Measurements from ENCODE around the gene EDEM1.
"Not testable (repeated sequence)": the region's sequence is repeated elsewhere in the genome, so short reads cannot be mapped to it uniquely, and the experiment has no call there.

Gene EDEM1

DNA sequence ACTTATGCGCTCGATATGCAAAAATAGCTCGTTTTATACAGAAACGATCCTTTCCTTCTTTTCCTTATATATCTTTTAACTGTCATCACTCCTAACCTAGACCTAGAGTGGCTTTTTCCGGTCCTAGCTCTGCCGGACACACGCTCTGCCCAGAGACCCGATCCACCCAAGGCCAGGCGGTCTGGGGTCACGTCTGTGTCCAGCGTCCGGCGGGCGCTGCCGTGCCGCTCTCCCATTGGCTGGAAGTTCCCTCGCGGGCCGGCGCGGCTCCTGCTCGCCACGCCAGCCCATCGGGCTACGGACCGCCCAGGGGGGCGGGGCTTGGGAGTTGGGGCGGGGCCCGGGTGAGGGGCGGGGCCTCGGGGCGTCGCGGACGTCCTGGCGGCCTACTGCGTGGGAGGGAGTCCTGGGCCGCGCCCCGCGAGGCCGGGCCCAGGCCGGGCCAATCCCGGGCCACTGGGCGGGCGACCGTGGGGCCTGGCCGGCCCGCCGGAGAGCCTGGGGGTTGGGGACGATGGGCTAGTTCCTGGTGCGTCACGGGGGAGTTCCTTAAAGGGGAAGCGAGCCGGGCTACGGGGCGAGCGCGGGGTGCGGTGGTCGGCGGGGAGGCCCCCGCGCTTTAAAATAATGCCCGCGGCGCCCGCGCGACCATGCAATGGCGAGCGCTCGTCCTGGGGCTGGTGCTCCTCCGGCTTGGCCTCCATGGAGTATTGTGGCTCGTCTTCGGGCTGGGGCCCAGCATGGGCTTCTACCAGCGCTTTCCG lies at the start of gene EDEM1:
Gene EDEM1 (plus strand): TSS at position 552 of the 764 bp plus-strand sequence. CDS start 99 bp downstream, at position 651.
- in situ Hi-C loops (cut with MboI; ENCODE audit: low sequenced_read_pairs): no loop called here

- in situ Hi-C loops (cut with MboI; ENCODE audit: low sequenced_read_pairs): no loop called here
Measured at GRCh38 chr3:5138214-5138981, 49.1 kb upstream of the EDEM1 start.

DNA sequence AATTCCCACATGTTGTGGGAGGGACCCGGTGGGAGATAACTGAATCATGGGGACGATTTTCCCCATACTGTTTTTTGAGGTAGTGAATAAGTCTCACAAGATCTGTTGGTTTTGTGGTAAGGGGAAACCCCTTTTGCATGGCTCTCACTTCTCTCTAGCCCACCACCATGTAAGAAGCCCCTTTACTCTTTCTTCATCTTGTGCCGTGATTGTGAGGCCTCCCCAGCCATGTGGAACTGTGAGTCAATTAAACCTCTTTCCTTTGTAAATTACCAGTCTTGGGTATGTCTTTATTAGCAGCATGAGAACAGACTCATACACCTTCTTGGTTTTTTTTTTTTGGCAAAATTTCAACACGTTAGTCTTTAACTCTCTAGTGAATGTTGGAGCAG lies 47.3 kb upstream of the EDEM1 start:
- in situ Hi-C loops (cut with MboI; ENCODE audit: low sequenced_read_pairs): no loop called here

GRCh38 chr3:5140839-5141238 lies 46.7 kb upstream of the EDEM1 start:
- in situ Hi-C loops (cut with MboI; ENCODE audit: low sequenced_read_pairs): no loop called here

GRCh38 chr3:5141760-5142159 lies 45.7 kb upstream of the EDEM1 start:
- in situ Hi-C loops (cut with MboI; ENCODE audit: low sequenced_read_pairs): no loop called here

DNA sequence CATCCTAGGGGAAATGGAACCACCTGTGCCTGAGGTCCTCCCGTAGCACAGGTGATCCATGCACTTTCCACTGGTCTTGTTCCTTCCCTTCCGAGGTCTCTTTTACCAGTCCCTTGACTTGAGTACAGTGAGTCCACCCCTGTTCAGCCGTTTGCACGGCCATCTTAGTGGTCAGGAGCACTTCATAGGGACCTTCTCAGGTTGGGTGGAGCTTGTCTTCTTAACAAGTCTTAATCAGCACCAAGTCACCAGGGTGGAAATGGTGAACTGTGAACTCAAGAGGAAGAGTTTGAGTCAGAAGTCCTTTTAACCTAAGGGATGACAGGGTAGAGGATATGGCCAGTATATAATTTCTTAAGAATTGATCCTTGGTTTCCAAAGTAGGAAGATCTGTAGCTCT lies 44.0 kb upstream of the EDEM1 start:
- in situ Hi-C loops (cut with MboI; ENCODE audit: low sequenced_read_pairs): no loop called here

DNA sequence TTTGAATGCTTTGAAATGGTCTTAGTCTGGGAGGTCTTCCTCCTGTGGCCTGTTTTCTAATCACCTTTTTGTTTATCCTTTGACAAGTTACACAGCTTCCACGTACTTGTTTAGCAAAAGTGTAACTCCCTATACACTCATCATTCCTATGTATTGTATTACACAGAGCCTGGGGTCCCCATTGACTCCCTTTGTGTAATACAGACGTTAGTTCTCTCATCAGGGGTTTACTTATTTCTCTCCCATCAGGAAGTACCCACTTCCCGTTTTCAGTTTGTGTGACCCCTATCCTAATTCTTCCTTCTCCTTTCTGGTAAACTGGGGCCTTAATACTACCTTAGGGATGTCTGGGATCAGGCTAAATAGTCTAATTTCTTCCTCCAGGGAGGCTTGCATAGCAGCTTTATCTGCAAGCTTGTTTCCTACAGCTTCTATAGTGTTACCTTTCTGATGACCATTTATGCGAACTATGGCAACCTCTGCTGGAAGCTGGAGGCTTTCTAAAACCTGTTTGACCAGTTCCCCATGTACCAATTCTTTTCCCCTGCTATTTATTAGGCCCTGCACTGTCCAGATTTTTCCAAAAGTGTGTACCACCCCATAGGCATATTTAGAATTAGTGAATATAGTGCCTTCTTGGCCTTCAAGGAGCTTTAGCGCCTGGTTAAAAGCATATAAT lies 43.1 kb upstream of the EDEM1 start:
- in situ Hi-C loops (cut with MboI; ENCODE audit: low sequenced_read_pairs): no loop called here

DNA sequence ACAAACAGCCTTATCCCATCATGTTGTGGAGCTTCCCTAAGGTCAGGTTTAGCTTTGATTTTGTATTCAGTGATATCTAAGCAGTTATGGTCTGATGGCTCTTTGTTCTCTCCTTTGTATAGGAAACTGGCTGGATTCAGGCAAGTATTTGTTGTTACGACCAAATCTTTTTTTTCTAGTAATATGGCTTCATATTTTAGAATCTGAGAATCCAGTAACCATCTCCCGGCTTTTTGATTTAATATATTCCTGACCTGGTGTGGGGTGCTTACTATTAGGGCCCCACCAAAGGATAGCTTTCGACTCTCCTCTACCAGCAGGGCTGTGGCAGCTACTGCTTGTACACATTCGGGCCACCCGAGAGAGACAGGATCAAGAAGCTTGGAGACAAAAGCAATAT lies 42.4 kb upstream of the EDEM1 start:
- in situ Hi-C loops (cut with MboI; ENCODE audit: low sequenced_read_pairs): no loop called here

DNA sequence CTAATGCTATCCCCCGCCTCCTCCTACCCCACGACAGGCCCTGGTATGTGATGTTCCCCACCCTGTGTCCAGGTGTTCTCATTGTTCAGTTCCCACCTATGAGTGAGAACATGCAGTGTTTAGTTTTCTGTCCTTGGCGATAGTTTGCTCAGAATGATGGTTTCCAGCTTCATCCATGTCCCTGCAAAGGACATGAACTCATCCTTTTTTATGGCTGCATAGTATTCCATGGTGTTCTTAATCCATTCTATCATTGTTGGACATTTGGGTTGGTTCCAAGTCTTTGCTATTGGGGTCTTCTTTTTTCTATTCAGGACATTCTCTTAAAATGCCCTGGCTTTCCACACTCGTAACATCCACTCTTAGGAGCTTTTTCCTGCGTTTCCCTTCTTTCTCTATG lies 40.4 kb upstream of the EDEM1 start:
- in situ Hi-C loops (cut with MboI; ENCODE audit: low sequenced_read_pairs): not testable (repeated sequence)

GRCh38 chr3:5149306-5149880 lies 38.1 kb upstream of the EDEM1 start:
- in situ Hi-C loops (cut with MboI; ENCODE audit: low sequenced_read_pairs): no loop called here

DNA sequence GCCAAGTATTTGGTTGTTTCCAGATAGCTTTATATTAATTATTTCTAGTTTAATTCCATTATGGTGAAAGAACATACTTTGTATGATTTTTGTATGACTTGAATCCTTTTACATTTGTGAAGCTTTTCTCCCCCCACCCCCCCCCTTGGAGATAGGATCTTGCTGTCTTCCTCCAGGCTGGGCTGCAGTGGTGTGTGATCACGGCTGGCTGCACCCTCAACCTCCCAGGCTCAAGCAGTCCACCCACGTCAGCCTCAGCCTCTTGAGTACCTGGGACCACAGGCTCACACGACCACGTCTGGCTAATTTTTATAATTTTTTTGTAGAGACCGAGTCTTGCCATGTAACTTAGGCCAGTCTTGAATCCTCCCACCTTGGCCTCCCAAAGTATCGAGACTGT lies 35.9 kb upstream of the EDEM1 start:
- in situ Hi-C loops (cut with MboI; ENCODE audit: low sequenced_read_pairs): no loop called here

- in situ Hi-C loops (cut with MboI; ENCODE audit: low sequenced_read_pairs): no loop called here
Measured at GRCh38 chr3:5153074-5153473, 34.4 kb upstream of the EDEM1 start.

GRCh38 chr3:5155241-5155640 lies 32.3 kb upstream of the EDEM1 start:
- in situ Hi-C loops (cut with MboI; ENCODE audit: low sequenced_read_pairs): no loop called here

GRCh38 chr3:5160321-5160720 lies 27.2 kb upstream of the EDEM1 start:
- in situ Hi-C loops (cut with MboI; ENCODE audit: low sequenced_read_pairs): no loop called here

DNA sequence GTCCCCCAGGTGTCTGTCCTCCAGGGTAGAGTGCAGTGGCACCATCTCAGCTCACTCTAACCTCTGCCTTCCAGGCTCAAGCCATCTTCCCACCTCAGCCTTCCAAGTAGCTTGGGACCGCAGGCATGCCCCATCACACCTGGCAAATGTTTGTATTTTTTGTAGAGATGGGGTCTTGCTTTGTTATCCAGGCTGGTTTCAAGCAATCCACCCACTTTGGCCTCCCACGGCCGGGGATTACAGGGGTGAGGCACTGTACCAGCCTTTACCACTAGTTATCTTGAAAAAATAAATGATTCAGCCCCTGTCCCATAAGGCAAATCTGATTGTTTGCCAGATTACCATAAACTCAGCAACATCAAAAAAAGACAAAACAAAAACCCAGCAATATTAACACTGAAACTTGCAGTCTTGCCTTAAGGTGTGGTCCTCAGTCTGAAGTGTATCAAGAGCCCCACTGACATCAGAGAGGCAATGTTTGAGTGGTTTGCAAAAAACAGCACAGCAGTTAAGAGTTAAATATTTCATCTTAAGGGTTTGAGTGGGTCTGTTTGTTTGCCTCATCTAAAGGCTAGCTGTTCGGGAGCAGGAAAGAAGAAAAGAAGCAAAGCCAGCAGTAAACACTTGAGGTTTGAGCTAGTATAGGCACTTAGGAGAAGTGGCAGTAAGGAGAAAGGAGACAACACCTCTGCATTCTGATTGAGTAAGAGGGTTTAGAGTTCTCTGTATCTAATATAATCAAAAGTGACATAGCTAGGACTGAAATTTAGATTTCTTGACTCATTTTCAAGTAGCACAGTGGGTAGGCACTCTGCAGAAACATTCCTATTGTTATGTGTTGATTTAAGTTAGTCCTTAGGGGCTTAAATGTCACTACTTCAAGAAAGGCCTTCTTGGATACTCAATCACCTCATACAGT lies 26.3 kb upstream of the EDEM1 start:
- in situ Hi-C loops (cut with MboI; ENCODE audit: low sequenced_read_pairs): no loop called here

GRCh38 chr3:5162102-5162501 lies 25.4 kb upstream of the EDEM1 start:
- in situ Hi-C loops (cut with MboI; ENCODE audit: low sequenced_read_pairs): no loop called here

GRCh38 chr3:5165698-5166097 lies 21.8 kb upstream of the EDEM1 start:
- in situ Hi-C loops (cut with MboI; ENCODE audit: low sequenced_read_pairs): no loop called here

- in situ Hi-C loops (cut with MboI; ENCODE audit: low sequenced_read_pairs): no loop called here
Measured at GRCh38 chr3:5166846-5167245, 20.7 kb upstream of the EDEM1 start.

DNA sequence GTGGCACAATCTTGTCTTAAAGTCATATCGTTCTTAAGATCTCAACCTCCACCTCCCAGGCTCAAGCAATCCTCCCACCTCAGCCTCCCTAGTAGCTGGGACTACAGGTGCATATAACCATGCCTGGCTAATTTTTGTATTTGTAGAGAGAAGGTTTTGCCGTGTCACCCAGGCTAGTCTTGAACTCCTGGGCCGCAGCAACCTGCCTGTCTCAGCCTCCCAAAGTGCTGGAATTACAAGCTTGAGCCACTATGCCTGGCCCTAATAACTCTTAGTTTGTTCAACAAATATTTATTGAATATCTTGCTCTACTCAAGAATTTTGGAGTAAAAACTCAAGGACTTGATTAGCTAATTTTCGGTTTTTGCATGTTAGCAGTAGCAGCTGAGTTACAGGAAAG lies 19.4 kb upstream of the EDEM1 start:
- in situ Hi-C loops (cut with MboI; ENCODE audit: low sequenced_read_pairs): no loop called here

DNA sequence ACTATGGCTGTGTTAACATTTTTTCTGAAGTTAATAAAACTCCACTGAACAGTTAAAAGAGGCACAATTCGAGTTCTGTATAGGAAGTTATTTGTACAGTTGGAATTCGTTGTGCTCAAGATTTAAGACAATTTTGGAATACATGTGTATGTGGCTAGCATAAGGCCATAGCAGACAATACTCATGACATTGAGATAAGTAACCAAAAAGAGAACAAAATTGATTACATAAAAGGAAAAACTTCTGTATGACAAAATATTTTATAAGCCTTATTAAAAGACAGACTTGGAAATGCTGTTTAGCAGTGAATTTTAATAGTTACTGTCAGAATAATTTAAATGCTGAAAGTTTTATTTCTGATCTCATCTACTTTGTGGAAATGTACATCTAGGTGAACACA lies 17.7 kb upstream of the EDEM1 start:
- in situ Hi-C loops (cut with MboI; ENCODE audit: low sequenced_read_pairs): no loop called here

Data from HL-60/S4 treated with phorbol 12-myristate 13-acetate at 8.2 ng/mL for 4 days and 3 days (cell line).